OCI-LY3 (cell line): ENCODE results near the gene GRAMD1B.

Experiments
- H2AFZ ChIP-seq: fragments of 200-600, 300-600 bp; shearing (Covaris generic); 2 replicates; pipeline ENCODE4 v1.6.0; 2014; ENCODE audit warnings: antibody characterized with exemption, low read depth, low read length
- H3K27ac ChIP-seq: fragments of 200-600, 300-600 bp; sonication (generic); 2 replicates; pipeline ENCODE4 v1.5.1; 2014; ENCODE audit warnings: mild to moderate bottlenecking, low read length, moderate library complexity, mixed read lengths
- H3K27me3 ChIP-seq: fragments of 200-600, 300-600 bp; sonication (generic); 2 replicates; pipeline ENCODE4 v1.6.1; 2014; ENCODE audit warnings: low read depth, low read length, mixed read lengths
- H3K36me3 ChIP-seq: fragments of 200-600, 300-600 bp; sonication (generic); replicated peaks from 2 replicates; pipeline ENCODE3; 2014; ENCODE audit warnings: low read depth, low read length, mixed read lengths
- H3K4me1 ChIP-seq: fragments of 300-600, 200-600 bp; sonication (generic); 2 replicates; pipeline ENCODE4 v1.6.1; 2014; ENCODE audit warnings: low read length, mixed read lengths
- H3K4me2 ChIP-seq: fragments of 200-600, 300-600 bp; sonication (generic); 2 replicates; pipeline ENCODE4 v1.6.1; 2014; ENCODE audit warnings: low read length, mixed read lengths
- H3K4me3 ChIP-seq: fragments of 300-600, 200-600 bp; sonication (generic); 2 replicates; pipeline ENCODE4 v1.5.1; 2014; ENCODE audit warnings: antibody characterized with exemption, mild to moderate bottlenecking, low read length, moderate library complexity
- H3K79me2 ChIP-seq: fragments of 300-600, 200-600 bp; shearing (Covaris generic); 2 replicates; pipeline ENCODE4 v1.6.1; 2014; ENCODE audit warnings: mild to moderate bottlenecking, low read length, mixed read lengths
- H3K9ac ChIP-seq: fragments of 300-600, 200-600 bp; shearing (Covaris generic); 2 replicates; pipeline ENCODE4 v1.6.0; 2014; ENCODE audit warnings: mild to moderate bottlenecking, low read length, moderate library complexity
- H3K9me3 ChIP-seq: fragments of 200-600, 300-600 bp; shearing (Covaris generic); 2 replicates; pipeline ENCODE4 v1.6.1; 2014; ENCODE audit warnings: low read length, mixed read lengths; ENCODE audit not compliant: insufficient read depth
- H4K20me1 ChIP-seq: fragments of 200-600, 300-600 bp; sonication (generic); 2 replicates; pipeline ENCODE4 v1.6.1; 2016; ENCODE audit warnings: low read length, mixed read lengths; ENCODE audit not compliant: insufficient read depth
- EZH2phosphoT487 ChIP-seq: fragments of 200-600 bp; shearing (Covaris generic); IDR thresholded peaks from 2 replicates; pipeline ENCODE4 v1.6.1; 2018; ENCODE audit warnings: antibody characterized with exemption, mixed run types, low read depth
- TF ChIP-seq, protein P1 (sequence below): fragments of 200-600, 300-600 bp; sonication (generic); IDR thresholded peaks from 2 replicates; pipeline ENCODE4 v1.5.1; 2014; ENCODE audit warnings: antibody characterized with exemption, low read length, low read depth

The GRAMD1B gene

DNA sequence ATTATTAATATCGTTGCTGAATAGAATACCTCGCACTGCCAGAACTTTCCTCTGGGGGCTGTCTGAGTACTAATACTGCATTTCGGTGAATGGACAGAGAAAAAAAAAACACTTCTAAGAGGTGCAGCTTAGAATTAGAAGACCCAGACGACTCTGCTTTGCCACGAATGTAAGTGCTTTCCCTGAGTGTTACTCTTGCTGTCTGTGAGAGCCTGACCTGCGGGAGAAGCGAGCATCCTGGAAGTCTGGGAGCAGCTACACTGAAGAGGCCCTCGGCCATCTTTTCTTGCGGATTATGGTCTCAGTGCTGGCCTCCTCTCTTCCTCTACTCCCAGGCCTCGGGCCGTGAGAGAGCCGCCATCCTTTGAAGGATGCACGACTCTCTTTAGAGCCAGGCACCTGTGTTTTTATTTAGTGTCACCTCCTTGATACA lies 129.5 kb downstream of the GRAMD1B start:
- H3K4me1 ChIP-seq: peaks cover 24% of the 10 kb centered on the region
- H3K4me2 ChIP-seq: peak overlapping the region; percentile 92
- peaks cover 36% of the 10 kb centered on the region for H3K27me3 ChIP-seq
- H3K36me3 ChIP-seq: no peaks in the 10 kb centered on the region
- no peaks in the 10 kb centered on the region for H3K79me2 ChIP-seq
- peaks cover 6% of the 10 kb centered on the region; the same call in 1 of the 2 replicates for H4K20me1 ChIP-seq
- peak overlapping the region; percentile 76 for H3K4me3 ChIP-seq
- TF ChIP-seq EZH2phosphoT487: no peak
- TF ChIP-seq, protein P1, sequence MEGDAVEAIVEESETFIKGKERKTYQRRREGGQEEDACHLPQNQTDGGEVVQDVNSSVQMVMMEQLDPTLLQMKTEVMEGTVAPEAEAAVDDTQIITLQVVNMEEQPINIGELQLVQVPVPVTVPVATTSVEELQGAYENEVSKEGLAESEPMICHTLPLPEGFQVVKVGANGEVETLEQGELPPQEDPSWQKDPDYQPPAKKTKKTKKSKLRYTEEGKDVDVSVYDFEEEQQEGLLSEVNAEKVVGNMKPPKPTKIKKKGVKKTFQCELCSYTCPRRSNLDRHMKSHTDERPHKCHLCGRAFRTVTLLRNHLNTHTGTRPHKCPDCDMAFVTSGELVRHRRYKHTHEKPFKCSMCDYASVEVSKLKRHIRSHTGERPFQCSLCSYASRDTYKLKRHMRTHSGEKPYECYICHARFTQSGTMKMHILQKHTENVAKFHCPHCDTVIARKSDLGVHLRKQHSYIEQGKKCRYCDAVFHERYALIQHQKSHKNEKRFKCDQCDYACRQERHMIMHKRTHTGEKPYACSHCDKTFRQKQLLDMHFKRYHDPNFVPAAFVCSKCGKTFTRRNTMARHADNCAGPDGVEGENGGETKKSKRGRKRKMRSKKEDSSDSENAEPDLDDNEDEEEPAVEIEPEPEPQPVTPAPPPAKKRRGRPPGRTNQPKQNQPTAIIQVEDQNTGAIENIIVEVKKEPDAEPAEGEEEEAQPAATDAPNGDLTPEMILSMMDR: no peak
- H2AFZ ChIP-seq: peak overlapping the region; percentile 42
- H3K9me3 ChIP-seq: no peaks in the 10 kb centered on the region
- no peak overlapping the region for H3K27ac ChIP-seq
- peak overlapping the region; percentile 42; the same call in 1 of the 2 replicates for H3K9ac ChIP-seq

DNA sequence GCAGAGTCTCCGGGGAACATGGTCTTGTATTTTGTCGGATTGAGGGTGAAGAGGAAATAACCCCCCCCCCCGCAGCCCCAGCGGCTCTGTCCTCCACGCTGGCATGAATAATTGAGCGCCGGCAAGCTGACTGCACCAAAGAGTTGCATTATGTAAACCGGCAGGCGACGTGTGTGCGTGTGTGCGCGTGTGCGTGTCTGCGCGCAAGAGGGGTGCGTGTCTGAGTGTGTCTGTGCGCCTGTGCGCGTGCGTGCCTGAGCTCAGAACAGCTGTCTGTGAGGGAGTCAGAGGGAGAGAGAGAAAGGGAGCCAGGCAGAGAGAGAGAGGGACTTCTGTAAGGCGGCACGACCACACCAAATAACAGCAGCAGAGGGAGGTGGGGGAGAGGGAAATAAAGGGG lies 129.9 kb downstream of the GRAMD1B start:
- peaks cover 3% of the 10 kb centered on the region; the same call in 1 of the 2 replicates for H4K20me1 ChIP-seq
- peak overlapping the region; percentile 76 for H3K4me3 ChIP-seq
- no peaks in the 10 kb centered on the region for H3K36me3 ChIP-seq
- H3K9ac ChIP-seq: peak overlapping the region; percentile 42; the same call in 1 of the 2 replicates
- H3K27me3 ChIP-seq: peaks cover 36% of the 10 kb centered on the region
- no peaks in the 10 kb centered on the region for H3K79me2 ChIP-seq
- H3K27ac ChIP-seq: no peak overlapping the region
- peak overlapping the region; percentile 92 for H3K4me2 ChIP-seq
- no peaks in the 10 kb centered on the region for H3K9me3 ChIP-seq
- H3K4me1 ChIP-seq: peaks cover 22% of the 10 kb centered on the region
- TF ChIP-seq, protein P1: no peak
- no peak for TF ChIP-seq EZH2phosphoT487
- peak overlapping the region; percentile 52 for H2AFZ ChIP-seq

DNA sequence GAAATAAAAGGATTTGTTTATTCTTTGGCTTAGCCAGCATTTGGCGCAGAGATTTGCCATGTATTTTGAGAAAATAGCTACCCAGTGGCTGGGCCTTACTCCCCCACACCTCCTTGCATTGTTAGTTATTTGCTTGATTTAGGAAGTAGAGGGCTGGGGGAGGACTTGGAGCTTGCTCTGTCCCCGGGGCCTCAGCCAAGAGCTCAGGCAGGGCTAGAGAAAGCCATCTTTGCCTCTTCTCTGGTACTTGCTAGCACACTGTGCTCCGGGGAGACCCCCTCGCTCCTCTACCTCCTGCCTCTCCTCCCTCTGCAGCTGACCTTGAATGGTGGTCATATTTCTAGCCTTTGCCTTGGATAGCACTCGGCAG lies 131.3 kb downstream of the GRAMD1B start:
- Histone ChIP-seq H2AFZ (no peak overlapping the region), H4K20me1 (peaks cover 3% of the 10 kb centered on the region; the same call in 1 of the 2 replicates), H3K4me3 (no peak overlapping the region), H3K36me3 (no peaks in the 10 kb centered on the region), H3K79me2 (no peaks in the 10 kb centered on the region), H3K4me1 (peaks cover 22% of the 10 kb centered on the region), H3K9ac (no peak overlapping the region), H3K9me3 (no peaks in the 10 kb centered on the region), H3K27ac (no peak overlapping the region), H3K4me2 (peak overlapping the region; percentile 92; the same call in 1 of the 2 replicates), H3K27me3 (peaks cover 30% of the 10 kb centered on the region)
- TF ChIP-seq, protein P1: no peak
- no peak for TF ChIP-seq EZH2phosphoT487

DNA sequence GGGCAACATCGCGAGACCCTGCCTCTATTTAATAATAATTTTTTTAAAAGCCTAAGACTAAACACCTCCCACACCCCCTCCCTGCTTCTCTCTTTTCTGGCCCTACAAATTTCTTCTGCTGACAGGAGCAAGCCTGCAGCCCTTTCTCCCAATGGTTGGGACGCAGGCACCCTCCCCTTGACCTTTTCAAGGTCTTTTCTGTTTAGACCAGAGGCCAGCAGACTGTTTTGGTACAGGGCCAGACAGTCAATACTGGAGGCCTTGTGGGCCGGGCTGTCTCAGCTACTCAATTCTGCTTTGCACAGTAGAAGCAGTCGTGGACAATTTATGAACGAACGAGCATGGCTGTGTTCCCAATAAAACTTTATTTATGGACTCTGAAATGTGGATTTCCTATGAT lies 132.1 kb downstream of the GRAMD1B start:
- Histone ChIP-seq H3K27ac (no peak overlapping the region), H3K27me3 (peaks cover 24% of the 10 kb centered on the region), H3K4me3 (no peak overlapping the region), H3K36me3 (no peaks in the 10 kb centered on the region), H3K4me2 (no peak overlapping the region), H3K79me2 (no peaks in the 10 kb centered on the region), H3K9me3 (no peaks in the 10 kb centered on the region), H2AFZ (no peak overlapping the region), H3K9ac (no peak overlapping the region), H3K4me1 (peaks cover 22% of the 10 kb centered on the region), H4K20me1 (peaks cover 3% of the 10 kb centered on the region; the same call in 1 of the 2 replicates)
- no peak for TF ChIP-seq EZH2phosphoT487
